Naive thymus-derived CD4-positive, alpha-beta T cell (primary cell): ENCODE results near the gene CIDEC. TPM values are rescaled to one million over a fixed set of nuclear protein-coding genes. Genes with fewer than 3 reads are reported as not detected.
"Not testable (repeated sequence)": the region's sequence is repeated elsewhere in the genome, so short reads cannot be mapped to it uniquely, and the experiment has no call there.

ENCODE experiments used
- ATAC-seq: fragments of 150-1000 bp; cut with Tn5 transposase; 2 replicates; pipeline ENCODE4 v1.10.0; 2021; ENCODE audit warnings: mild to moderate bottlenecking, moderate library complexity
- CTCF ChIA-PET: fragments of 350-600 bp; sonication (Branson Sonifier 250); formaldehyde crosslinking; loops from one replicate; lab custom pipeline; 2021; ENCODE audit warnings: antibody characterized with exemption; lab: Charles Lee
- POLR2A ChIA-PET: fragments of 350-600 bp; sonication (Branson Sonifier 250); formaldehyde crosslinking; loops from one replicate; lab custom pipeline; 2021; ENCODE audit warnings: antibody characterized with exemption, inconsistent platforms; lab: Charles Lee
- DNase-seq, 9 donors: peaks; one replicate each; pipeline versions ENCODE4 v3.0.0 to v3.0.0-alpha.2; 2020 to 2022; ENCODE audit warnings: mixed read lengths in 1 of 9
- H3K27ac ChIP-seq: one replicate; pipeline ENCODE4 v1.7.0; 2013; ENCODE audit warnings: mild to moderate bottlenecking, low read depth, low read length, moderate library complexity
- H3K27me3 ChIP-seq, 2 donors: one replicate each; pipeline ENCODE4 v1.7.0; 2013; ENCODE audit warnings: low read length in 2 of 2, mild to moderate bottlenecking in 2 of 2, moderate library complexity in 2 of 2; ENCODE audit not compliant: control insufficient read depth in 2 of 2, insufficient read depth in 2 of 2
- H3K36me3 ChIP-seq, 3 experiments: 1 replicate in 2 of 3; 2 replicates in 1 of 3; pipeline ENCODE4 v1.7.0; 2013; ENCODE audit warnings: low read length in 3 of 3, mild to moderate bottlenecking in 3 of 3, moderate library complexity in 1 of 3; ENCODE audit not compliant: insufficient read depth in 3 of 3, control insufficient read depth in 2 of 3
- H3K4me1 ChIP-seq, 2 donors: one replicate each; pipeline ENCODE4 v1.7.0; 2013; ENCODE audit warnings: low read length in 2 of 2, mild to moderate bottlenecking in 2 of 2, moderate library complexity in 1 of 2; ENCODE audit not compliant: control insufficient read depth in 2 of 2, insufficient read depth in 2 of 2
- H3K4me3 ChIP-seq: 2 replicates; pipeline ENCODE4 v1.7.0; 2013; ENCODE audit warnings: mild to moderate bottlenecking, low read length
- H3K9me3 ChIP-seq, 3 experiments: 1 replicate in 2 of 3; 2 replicates in 1 of 3; pipeline ENCODE4 v1.7.0; 2013; ENCODE audit warnings: low read length in 3 of 3; ENCODE audit not compliant: control insufficient read depth in 2 of 3
- H3K27ac Mint-ChIP-seq, 9 donors: one replicate each; pipeline ENCODE4 v1.8.0; 2020 to 2022; ENCODE audit warnings: mixed read lengths in 9 of 9, mild to moderate bottlenecking in 8 of 9, moderate library complexity in 5 of 9, inconsistent platforms in 2 of 9
- H3K27me3 Mint-ChIP-seq, 5 donors: one replicate each; pipeline ENCODE4 v1.8.0; 2021 to 2022; ENCODE audit warnings: mixed read lengths in 5 of 5, mild to moderate bottlenecking in 1 of 5
- H3K36me3 Mint-ChIP-seq, 5 donors: one replicate each; pipeline ENCODE4 v1.8.0; 2020 to 2022; ENCODE audit warnings: mixed read lengths in 5 of 5, mild to moderate bottlenecking in 3 of 5, inconsistent platforms in 1 of 5
- H3K4me1 Mint-ChIP-seq, 7 donors: one replicate each; pipeline ENCODE4 v1.8.0; 2020 to 2022; ENCODE audit warnings: mixed read lengths in 7 of 7, mild to moderate bottlenecking in 3 of 7, inconsistent platforms in 1 of 7
- H3K4me3 Mint-ChIP-seq, 10 donors: one replicate each; pipeline ENCODE4 v1.8.0; 2020 to 2022; ENCODE audit warnings: mild to moderate bottlenecking in 10 of 10, mixed read lengths in 10 of 10, moderate library complexity in 6 of 10, inconsistent platforms in 2 of 10
- H3K9me3 Mint-ChIP-seq, 11 donors: one replicate each; pipeline ENCODE4 v1.8.0; 2020 to 2022; ENCODE audit warnings: mixed read lengths in 11 of 11, mild to moderate bottlenecking in 4 of 11, inconsistent platforms in 1 of 11, moderate library complexity in 1 of 11
- intact Hi-C, 2 donors: fragments of 100-400 bp; cut with micrococcal nuclease; formaldehyde crosslinking; loops; one replicate each; pipeline ENCODE4 v1.15.1; 2023
- polyA plus RNA-seq, 2 donors: library from polyadenylated mRNA; unstranded; fragments of 300-500 nt; fragmentation: Illumina TruSeq; gene quantifications; one replicate each; pipeline ENCODE4 v1.2.3, GENCODE V29; 2021
- total RNA-seq, 6 experiments: library from RNA in 5 of 6; stranded (reverse) in 5 of 6; gene quantifications; 1 replicate in 5 of 6; 2 replicates in 1 of 6; pipeline ENCODE4 v1.2.3 and lab custom pipeline; 2021 to 2026

The CIDEC gene
- total and polyA plus RNA-seq, 7 experiments from 2014 or later, result not detected

- CTCF ChIA-PET, result no interaction called here
- peaks cover 0 to 3% of the 10 kb centered on the region in 2 donors for H3K4me1 ChIP-seq
- H3K4me3 ChIP-seq, result no peak overlapping the region
- Mint-ChIP-seq H3K27ac (no peak overlapping the region), H3K4me3 (no peak overlapping the region), H3K4me1 (peaks cover 0 to 22% (median 0%) of the 10 kb centered on the region in 7 donors), H3K9me3 (no peaks in the 10 kb centered on the region), H3K27me3 (peaks cover 4 to 18% (median 7%) of the 10 kb centered on the region in 5 donors), H3K36me3 (no peaks in the 10 kb centered on the region)
- H3K27ac ChIP-seq, result no peak overlapping the region
- H3K36me3 ChIP-seq, result no peaks in the 10 kb centered on the region
- intact Hi-C loops, result no loop called here
- no peak for ATAC-seq
- no peaks in the 10 kb centered on the region for H3K9me3 ChIP-seq
- no peaks in the 10 kb centered on the region for H3K27me3 ChIP-seq
- no peak for DNase-seq
- POLR2A ChIA-PET, result no interaction called here
Observed at GRCh38 chr3:9859530-9860025, 20.5 kb downstream of the CIDEC start.

GRCh38 chr3:9855594-9855993 lies 24.5 kb downstream of the CIDEC start:
- no peak for DNase-seq
- Histone ChIP-seq H3K27me3 (no peaks in the 10 kb centered on the region), H3K4me3 (no peak overlapping the region), H3K36me3 (no peaks in the 10 kb centered on the region), H3K4me1 (no peaks in the 10 kb centered on the region), H3K9me3 (no peaks in the 10 kb centered on the region), H3K27ac (no peak overlapping the region)
- Mint-ChIP-seq H3K9me3 (no peaks in the 10 kb centered on the region), H3K4me1 (peaks cover 0 to 11% (median 0%) of the 10 kb centered on the region in 7 donors), H3K27me3 (peaks cover 0 to 30% (median 0%) of the 10 kb centered on the region in 5 donors), H3K36me3 (no peaks in the 10 kb centered on the region), H3K4me3 (no peak overlapping the region), H3K27ac (no peak overlapping the region)
- no peak for ATAC-seq
- ChIA-PET CTCF (no interaction called here), POLR2A (no interaction called here)
- intact Hi-C loops, result no loop called here

GRCh38 chr3:9854291-9854940 lies 25.6 kb downstream of the CIDEC start:
- DNase-seq, CTCF ChIA-PET, intact Hi-C loops, H3K36me3 Mint-ChIP-seq, H3K27ac Mint-ChIP-seq, H3K4me3 ChIP-seq, H3K4me3 Mint-ChIP-seq, H3K4me1 ChIP-seq, H3K9me3 ChIP-seq, H3K27me3 ChIP-seq, H3K27ac ChIP-seq, H3K9me3 Mint-ChIP-seq, POLR2A ChIA-PET, H3K36me3 ChIP-seq, ATAC-seq: not testable (repeated sequence)
- peaks cover 0 to 11% (median 0%) of the 10 kb centered on the region in 7 donors for H3K4me1 Mint-ChIP-seq
- peaks cover 0 to 30% (median 0%) of the 10 kb centered on the region in 5 donors for H3K27me3 Mint-ChIP-seq

- H3K36me3 ChIP-seq, result no peaks in the 10 kb centered on the region
- H3K27ac Mint-ChIP-seq, result no peak overlapping the region
- ATAC-seq, result no peak
- ChIA-PET CTCF (interaction anchor here (0.6 kb wide), 1 partner anchor 275 kb away, joined by 3 read pairs; no protein-coding TSS in a partner anchor), POLR2A (no interaction called here)
- H3K27me3 ChIP-seq, result no peaks in the 10 kb centered on the region
- H3K9me3 ChIP-seq, result no peaks in the 10 kb centered on the region
- no peaks in the 10 kb centered on the region for H3K9me3 Mint-ChIP-seq
- H3K4me3 ChIP-seq, result no peak overlapping the region
- peaks cover 0 to 30% (median 0%) of the 10 kb centered on the region in 5 donors for H3K27me3 Mint-ChIP-seq
- intact Hi-C loops, result no loop called here
- no peak for DNase-seq
- no peak overlapping the region for H3K27ac ChIP-seq
- H3K36me3 Mint-ChIP-seq, result no peaks in the 10 kb centered on the region
- H3K4me1 Mint-ChIP-seq, result peaks cover 0 to 8% (median 4%) of the 10 kb centered on the region in 7 donors
- no peak overlapping the region for H3K4me3 Mint-ChIP-seq
- H3K4me1 ChIP-seq, result no peaks in the 10 kb centered on the region
Observed at GRCh38 chr3:9852528-9852927, 27.5 kb downstream of the CIDEC start.

- H3K27ac Mint-ChIP-seq, DNase-seq, intact Hi-C loops, POLR2A ChIA-PET, H3K4me3 ChIP-seq, ATAC-seq, H3K36me3 Mint-ChIP-seq, H3K36me3 ChIP-seq, H3K4me1 Mint-ChIP-seq, H3K27ac ChIP-seq, H3K4me1 ChIP-seq, H3K9me3 Mint-ChIP-seq, H3K9me3 ChIP-seq, H3K27me3 ChIP-seq, H3K4me3 Mint-ChIP-seq: not testable (repeated sequence)
- peaks cover 0 to 30% (median 0%) of the 10 kb centered on the region in 5 donors for H3K27me3 Mint-ChIP-seq
- CTCF ChIA-PET, result interaction anchor here (0.6 kb wide), 2 partner anchors 21 to 276 kb away, joined by 3 read pairs; no protein-coding TSS in a partner anchor
Observed at GRCh38 chr3:9851926-9852325, 28.1 kb downstream of the CIDEC start.

GRCh38 chr3:9851383-9851782 lies 28.7 kb downstream of the CIDEC start:
- H3K4me1 ChIP-seq, H3K27me3 ChIP-seq, POLR2A ChIA-PET, intact Hi-C loops, H3K36me3 Mint-ChIP-seq, H3K4me1 Mint-ChIP-seq, H3K27ac ChIP-seq, H3K9me3 ChIP-seq, ATAC-seq, H3K4me3 ChIP-seq, H3K36me3 ChIP-seq, DNase-seq, H3K4me3 Mint-ChIP-seq, H3K27ac Mint-ChIP-seq, H3K9me3 Mint-ChIP-seq: not testable (repeated sequence)
- peaks cover 0 to 30% (median 0%) of the 10 kb centered on the region in 5 donors for H3K27me3 Mint-ChIP-seq
- CTCF ChIA-PET, result interaction anchor here (0.6 kb wide), 1 partner anchor 20 kb away, joined by 3 read pairs; no protein-coding TSS in a partner anchor
